Measurements from ENCODE around the gene SSH3.

Gene SSH3

DNA sequence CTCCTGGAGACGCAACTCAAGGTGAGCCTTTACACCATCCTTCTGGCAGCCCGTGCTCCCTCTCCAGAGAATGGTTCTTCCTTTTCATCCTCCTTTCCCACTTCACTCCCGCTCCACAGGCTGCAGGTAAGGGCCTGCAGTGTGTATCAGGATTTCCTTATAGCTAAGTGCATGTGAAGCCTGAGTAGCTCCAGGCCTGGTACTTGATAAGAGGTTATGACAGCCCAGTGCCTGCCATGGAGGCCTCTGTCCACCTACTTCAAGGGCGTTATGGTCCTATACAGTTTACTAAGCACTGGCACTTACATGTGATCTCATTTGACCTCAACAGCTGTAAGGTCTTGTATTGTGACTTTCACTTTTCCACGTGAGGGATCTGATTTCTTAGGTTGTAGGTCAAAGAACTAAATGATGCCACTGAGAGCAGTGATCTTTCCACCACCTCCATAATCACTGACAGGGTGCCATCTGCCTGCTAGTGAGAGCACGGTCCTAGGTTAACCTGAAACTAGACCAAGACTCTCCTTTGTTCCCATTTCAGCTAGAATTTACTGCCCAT is 18.1 kb downstream of the SSH3 start:
- DNase-seq (ENCODE audit: low read depth), result no peak
- no peak overlapping the region for H3K4me3 ChIP-seq (ENCODE audit: low read depth, low read length)

- no peak for DNase-seq (ENCODE audit: low read depth)
Observed at GRCh38 chr11:67322049-67322448, 18.7 kb downstream of the SSH3 start.

DNA sequence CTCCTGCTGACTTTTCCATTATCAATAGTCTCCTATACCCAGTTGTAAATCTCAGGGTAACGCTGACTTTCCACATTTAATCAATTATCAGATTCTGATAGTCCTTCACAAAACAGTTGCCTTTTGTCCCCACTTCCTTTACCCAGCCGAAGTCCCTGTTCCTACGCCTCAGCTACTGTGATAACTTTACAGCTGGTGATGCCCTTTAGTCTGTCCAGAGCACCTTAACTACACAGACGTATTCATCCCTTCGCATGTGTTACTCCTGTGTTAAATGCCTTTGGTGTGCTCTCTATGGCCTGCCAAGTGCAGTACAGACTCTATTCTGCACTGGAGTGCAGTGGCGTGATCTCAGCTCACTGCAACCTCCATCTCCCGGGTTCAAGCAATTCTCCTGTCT is 20.2 kb downstream of the SSH3 start:
- DNase-seq (ENCODE audit: low read depth), result no peak
- H3K4me3 ChIP-seq (ENCODE audit: low read depth, low read length), result no peak overlapping the region

More at GRCh38 chr11:67322049-67322448, 18.7 kb downstream of the SSH3 start:
- no peak overlapping the region for H3K4me3 ChIP-seq (ENCODE audit: low read depth, low read length)

- H3K4me3 ChIP-seq (ENCODE audit: low read depth, low read length), result no peak overlapping the region
- DNase-seq (ENCODE audit: low read depth), result no peak
Observed at GRCh38 chr11:67332081-67332691, 28.9 kb downstream of the SSH3 start.

- no peak for DNase-seq (ENCODE audit: low read depth)
- no peak overlapping the region for H3K4me3 ChIP-seq (ENCODE audit: low read depth, low read length)
Observed at GRCh38 chr11:67337257-67337656, 33.9 kb downstream of the SSH3 start.

DNA sequence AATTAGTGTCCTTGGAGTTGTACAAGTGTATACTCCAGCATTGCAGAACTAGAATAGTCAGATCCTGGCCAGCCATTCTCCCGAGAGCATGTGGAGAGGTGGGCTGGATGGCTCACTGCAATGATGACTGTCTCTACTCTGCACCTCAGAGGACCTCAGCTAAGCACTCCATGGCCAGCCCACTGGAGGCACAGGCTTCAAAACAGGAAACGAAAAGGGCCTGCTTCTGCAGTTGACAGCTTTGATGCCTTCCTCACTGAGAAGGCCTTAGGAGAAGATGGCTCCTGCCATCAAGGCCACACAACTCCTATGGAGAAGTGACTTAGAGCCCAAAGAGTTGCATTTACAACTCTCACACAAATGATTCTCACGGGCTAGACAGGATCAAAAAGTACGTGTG is 40.9 kb downstream of the SSH3 start:
- H3K4me3 ChIP-seq (ENCODE audit: low read depth, low read length), result no peak overlapping the region
- no peak for DNase-seq (ENCODE audit: low read depth)

GRCh38 chr11:67345247-67345919 is 42.1 kb downstream of the SSH3 start:
- no peak overlapping the region for H3K4me3 ChIP-seq (ENCODE audit: low read depth, low read length)

DNA sequence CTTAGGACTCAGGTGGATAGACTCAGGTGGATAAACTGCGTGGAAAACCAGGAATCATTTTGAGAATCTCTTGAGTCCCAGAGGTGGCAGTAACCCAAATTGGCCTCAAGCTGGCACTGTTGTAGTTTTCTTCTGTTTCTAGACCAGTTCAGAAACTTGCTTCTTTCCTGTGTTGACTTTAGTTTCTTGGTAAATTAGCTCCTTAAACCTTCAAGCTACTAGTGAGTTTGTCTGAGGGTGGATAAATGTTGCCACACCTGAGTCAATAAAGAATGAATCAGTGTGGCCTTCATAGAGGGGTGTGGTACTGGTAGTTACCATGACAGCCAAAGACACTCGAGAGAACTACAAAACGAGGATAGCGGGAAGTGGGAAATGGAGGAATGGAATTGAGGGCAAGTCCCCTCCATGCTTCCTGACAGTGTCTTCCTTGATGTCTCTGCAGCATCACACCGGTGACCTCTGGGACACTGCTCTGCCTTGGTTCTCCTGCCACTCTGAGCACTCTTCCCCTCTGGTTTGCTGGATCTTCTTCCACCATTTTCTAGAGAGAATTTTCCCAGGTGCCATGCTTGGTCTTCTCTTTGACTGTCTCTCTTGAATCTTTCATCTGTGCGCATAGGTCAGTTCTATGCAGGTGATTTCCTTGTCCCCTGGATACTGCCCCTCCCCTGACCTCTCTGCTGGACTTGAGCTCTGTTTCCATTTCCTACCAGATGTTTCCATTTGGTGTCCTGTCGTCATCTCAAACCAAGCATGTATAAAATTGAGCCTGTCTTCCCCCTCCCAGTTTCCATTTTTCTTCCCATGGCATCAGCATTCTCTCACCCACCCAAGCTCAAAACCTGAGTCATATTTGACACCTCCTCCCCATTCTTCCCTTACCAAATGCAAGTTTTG is 42.8 kb downstream of the SSH3 start:
- DNase-seq (ENCODE audit: low read depth), result no peak
- no peak overlapping the region for H3K4me3 ChIP-seq (ENCODE audit: low read depth, low read length)

More at GRCh38 chr11:67345247-67345919, 42.1 kb downstream of the SSH3 start:
- no peak for DNase-seq (ENCODE audit: low read depth)

DNA sequence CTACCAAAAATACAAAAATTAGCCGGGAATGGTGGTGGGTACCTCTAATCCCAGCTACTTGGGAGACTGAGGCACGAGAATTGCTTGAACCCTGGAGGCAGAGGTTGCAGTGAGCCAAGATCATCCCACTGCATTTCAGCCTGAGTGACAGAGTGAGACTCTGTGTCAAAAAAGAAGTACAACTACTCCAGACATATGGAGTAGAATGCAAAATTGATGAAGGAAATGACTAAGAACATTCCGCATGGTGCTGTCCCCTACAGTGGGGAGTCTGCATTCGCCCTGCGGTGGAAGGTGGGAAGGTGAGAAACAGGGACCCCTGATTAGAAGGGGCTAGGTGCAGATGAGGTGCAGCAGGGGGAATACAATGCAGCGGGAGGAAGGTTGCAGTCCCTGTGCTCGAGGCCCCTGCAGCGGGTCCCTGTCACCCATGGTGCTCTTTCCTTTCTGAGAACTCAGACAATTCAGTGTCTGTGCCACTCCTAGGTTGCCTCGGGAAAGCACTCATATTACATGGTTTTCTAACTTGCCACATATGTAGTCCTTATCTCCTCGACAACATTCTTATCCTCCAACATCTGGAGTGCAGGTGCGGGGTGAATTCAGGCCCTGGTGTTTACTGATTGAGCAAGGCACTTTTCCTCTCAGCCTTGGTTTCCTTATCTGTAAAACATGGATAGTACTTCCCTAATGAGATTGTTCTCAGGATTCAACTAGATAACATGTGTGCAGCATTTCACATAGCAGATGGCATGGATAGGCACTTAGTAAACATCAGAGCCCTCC is 44.8 kb downstream of the SSH3 start:
- no peak for DNase-seq (ENCODE audit: low read depth)
- H3K4me3 ChIP-seq (ENCODE audit: low read depth, low read length), result no peak overlapping the region

GRCh38 chr11:67349036-67349435 is 45.7 kb downstream of the SSH3 start:
- no peak overlapping the region for H3K4me3 ChIP-seq (ENCODE audit: low read depth, low read length)
- DNase-seq (ENCODE audit: low read depth), result no peak

GRCh38 chr11:67349457-67349856 is 46.1 kb downstream of the SSH3 start:
- no peak for DNase-seq (ENCODE audit: low read depth)
- H3K4me3 ChIP-seq (ENCODE audit: low read depth, low read length), result no peak overlapping the region

DNA sequence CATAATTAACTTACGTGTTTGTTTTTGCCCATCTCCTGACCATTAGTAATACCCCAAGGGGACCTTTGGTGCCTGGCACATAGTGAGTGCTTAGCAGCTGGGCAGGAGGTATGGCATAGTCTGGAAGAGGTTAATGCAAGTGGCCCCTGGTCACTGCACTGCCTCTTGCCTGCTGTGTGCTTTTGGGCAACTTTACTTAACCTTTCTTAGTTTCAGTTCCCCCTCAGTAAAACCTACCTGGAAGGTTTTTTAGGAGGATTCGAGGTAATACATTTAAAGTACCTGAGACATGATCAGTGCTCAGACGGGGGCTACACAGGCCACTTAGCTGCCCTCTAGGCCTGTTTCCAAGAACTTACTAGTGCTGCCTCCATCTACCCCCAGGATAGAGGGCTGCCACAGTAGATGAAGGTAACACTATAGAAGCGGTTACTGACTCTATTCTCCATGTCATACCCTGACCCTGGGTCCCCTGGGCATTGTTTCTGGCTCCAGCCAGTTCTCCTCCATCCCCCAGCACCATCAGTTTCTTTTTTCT is 46.7 kb downstream of the SSH3 start:
- DNase-seq (ENCODE audit: low read depth), result no peak

GRCh38 chr11:67351275-67352005 is 48.1 kb downstream of the SSH3 start:
- DNase-seq (ENCODE audit: low read depth), result no peak
- H3K4me3 ChIP-seq (ENCODE audit: low read depth, low read length), result no peak overlapping the region

More for the DNA sequence above, 46.7 kb downstream of the SSH3 start:
- H3K4me3 ChIP-seq (ENCODE audit: low read depth, low read length), result no peak overlapping the region

- peak overlapping the region; percentile 66 for H3K4me3 ChIP-seq (ENCODE audit: low read depth, low read length)
- DNase-seq (ENCODE audit: low read depth), result no peak
Observed at GRCh38 chr11:67352546-67353316, 49.4 kb downstream of the SSH3 start.

- peak within 1 kb of the TSS; percentile 66 for H3K4me3 ChIP-seq (ENCODE audit: low read depth, low read length)
- DNase-seq (ENCODE audit: low read depth), result peak; percentile 93
Observed at GRCh38 chr11:67353317-67354074, 50.2 kb downstream of the SSH3 start, which contains the start of gene POLD4. POLD4 (minus strand) TSS chr11:67353546; CDS start chr11:67353399, 147 bp downstream.

- peak; percentile 97 for DNase-seq (ENCODE audit: low read depth)
- peak overlapping the region; percentile 66 for H3K4me3 ChIP-seq (ENCODE audit: low read depth, low read length)
Observed at GRCh38 chr11:67354075-67355022, 51.0 kb downstream of the SSH3 start.

Data from skeletal muscle cell (primary cell).